HFFc6 (cell line): ENCODE measurements around the gene WDR62. TPM values are rescaled to one million over a fixed set of nuclear protein-coding genes. Genes with fewer than 3 reads are reported as not detected.

Experiments
- DNase-seq: peaks from one replicate; pipeline ENCODE4 v3.0.0-alpha.2; 2018
- H3K27ac Mint-ChIP-seq: 2 replicates; pipeline ENCODE4 v1.8.0; 2020; ENCODE audit warnings: mild to moderate bottlenecking, mixed read lengths
- H3K27me3 Mint-ChIP-seq: 2 replicates; pipeline ENCODE4 v1.8.0; 2021; ENCODE audit warnings: mild to moderate bottlenecking, moderate library complexity, mixed read lengths; ENCODE audit not compliant: insufficient read depth
- H3K36me3 Mint-ChIP-seq: 2 replicates; pipeline ENCODE4 v1.8.0; 2021; ENCODE audit warnings: low read depth, mixed read lengths
- H3K4me1 Mint-ChIP-seq: 2 replicates; pipeline ENCODE4 v1.8.0; 2020; ENCODE audit warnings: low read depth, mixed read lengths
- H3K4me3 Mint-ChIP-seq: 2 replicates; pipeline ENCODE4 v1.8.0; 2020; ENCODE audit warnings: mild to moderate bottlenecking, moderate library complexity, mixed read lengths
- H3K9me3 Mint-ChIP-seq: 2 replicates; pipeline ENCODE4 v1.8.0; 2020; ENCODE audit warnings: mild to moderate bottlenecking, mixed read lengths
- total RNA-seq, 6 experiments: library from RNA; stranded (reverse); fragmentation: NEBNext Ultra II Directional; extraction: Animal tissue kit (Norgen Biotek cat#: 25700); gene quantifications; 2 replicates in 1 of 6; 3 replicates in 5 of 6; pipeline ENCODE4 v1.2.3, GENCODE V29; 2021
- TF ChIP-seq, protein P1 (sequence below): fragments of 200-600 bp; sonication (generic); IDR thresholded peaks from 2 replicates; pipeline ENCODE4 v1.5.0; 2021; ENCODE audit warnings: antibody characterized with exemption, mild to moderate bottlenecking

Gene WDR62
- total RNA-seq, 6 experiments from 2014 or later = 6.5 to 13.8 (median 13.0) TPM

DNA sequence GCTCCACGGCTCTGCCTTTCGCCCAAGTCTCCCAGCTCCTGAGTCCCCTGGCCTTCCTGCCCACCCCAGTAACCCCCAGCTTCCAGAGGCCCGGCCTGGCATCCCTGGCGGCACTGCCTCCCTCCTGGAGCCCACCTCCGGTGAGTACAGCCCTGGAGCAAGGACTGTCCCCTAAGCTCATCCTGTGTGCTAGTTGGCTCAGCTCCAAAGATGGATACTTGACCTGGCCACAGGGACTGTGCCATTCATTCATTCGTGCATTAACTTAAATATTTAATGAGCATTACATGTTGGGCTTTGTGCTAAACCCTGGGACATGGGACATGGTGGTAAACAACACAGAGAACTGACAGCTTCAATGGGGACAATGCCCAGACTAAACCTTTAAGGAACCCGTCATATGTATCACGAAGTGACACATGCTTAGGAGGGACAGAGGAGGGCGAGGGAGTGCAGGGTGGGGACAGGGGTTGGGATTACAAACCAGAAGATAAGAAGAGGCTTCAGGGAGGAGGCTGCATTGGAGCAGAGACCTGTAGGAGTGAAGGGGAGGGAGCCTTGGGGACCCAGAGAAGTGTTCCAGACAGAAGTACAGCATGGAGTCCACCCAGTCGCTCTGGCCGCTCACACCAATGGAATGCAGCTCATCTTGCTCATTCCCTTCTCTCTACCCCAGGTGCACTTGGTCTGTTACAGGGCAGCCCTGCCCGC lies 49.3 kb downstream of the WDR62 start:
- 0 out of 2 replicates have a peak, but pooled peaks cover 9% of the 10 kb centered on the region for H3K36me3 Mint-ChIP-seq
- no peaks in the 10 kb centered on the region for H3K9me3 Mint-ChIP-seq
- DNase-seq = no peak
- TF ChIP-seq, protein P1, sequence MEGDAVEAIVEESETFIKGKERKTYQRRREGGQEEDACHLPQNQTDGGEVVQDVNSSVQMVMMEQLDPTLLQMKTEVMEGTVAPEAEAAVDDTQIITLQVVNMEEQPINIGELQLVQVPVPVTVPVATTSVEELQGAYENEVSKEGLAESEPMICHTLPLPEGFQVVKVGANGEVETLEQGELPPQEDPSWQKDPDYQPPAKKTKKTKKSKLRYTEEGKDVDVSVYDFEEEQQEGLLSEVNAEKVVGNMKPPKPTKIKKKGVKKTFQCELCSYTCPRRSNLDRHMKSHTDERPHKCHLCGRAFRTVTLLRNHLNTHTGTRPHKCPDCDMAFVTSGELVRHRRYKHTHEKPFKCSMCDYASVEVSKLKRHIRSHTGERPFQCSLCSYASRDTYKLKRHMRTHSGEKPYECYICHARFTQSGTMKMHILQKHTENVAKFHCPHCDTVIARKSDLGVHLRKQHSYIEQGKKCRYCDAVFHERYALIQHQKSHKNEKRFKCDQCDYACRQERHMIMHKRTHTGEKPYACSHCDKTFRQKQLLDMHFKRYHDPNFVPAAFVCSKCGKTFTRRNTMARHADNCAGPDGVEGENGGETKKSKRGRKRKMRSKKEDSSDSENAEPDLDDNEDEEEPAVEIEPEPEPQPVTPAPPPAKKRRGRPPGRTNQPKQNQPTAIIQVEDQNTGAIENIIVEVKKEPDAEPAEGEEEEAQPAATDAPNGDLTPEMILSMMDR = no peak
- peaks cover 5% of the 10 kb centered on the region; the same call in 1 of the 2 replicates for H3K4me1 Mint-ChIP-seq
- no peak overlapping the region for H3K4me3 Mint-ChIP-seq
- H3K27ac Mint-ChIP-seq = no peak overlapping the region
- H3K27me3 Mint-ChIP-seq = no peaks in the 10 kb centered on the region

DNA sequence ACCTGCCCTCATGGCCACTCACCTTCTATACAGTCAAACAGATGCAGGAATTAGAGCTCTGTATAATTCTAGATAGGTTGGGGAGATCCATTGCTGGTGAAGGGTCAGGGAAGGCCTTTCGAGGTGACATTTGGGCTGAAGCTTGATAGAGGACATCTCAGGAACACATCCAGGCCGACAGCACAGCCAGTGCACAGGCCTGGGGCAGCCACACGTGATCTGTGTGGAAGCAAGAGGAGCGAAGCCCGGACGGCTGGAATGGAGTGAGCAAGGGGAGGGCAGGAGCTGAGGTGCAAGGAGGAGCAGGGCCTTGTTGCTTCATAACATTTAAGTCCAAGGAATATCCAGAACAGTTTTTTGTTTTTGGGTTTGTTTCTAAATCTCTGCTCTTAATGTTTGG lies 51.7 kb downstream of the WDR62 start:
- TF ChIP-seq, protein P1 = no peak
- no peaks in the 10 kb centered on the region for H3K27me3 Mint-ChIP-seq
- DNase-seq = no peak
- no peak overlapping the region for H3K4me3 Mint-ChIP-seq
- H3K36me3 Mint-ChIP-seq = 0 out of 2 replicates have a peak, but pooled peaks cover 9% of the 10 kb centered on the region
- no peak overlapping the region for H3K27ac Mint-ChIP-seq
- H3K9me3 Mint-ChIP-seq = no peaks in the 10 kb centered on the region
- peaks cover 5% of the 10 kb centered on the region; the same call in 1 of the 2 replicates for H3K4me1 Mint-ChIP-seq

DNA sequence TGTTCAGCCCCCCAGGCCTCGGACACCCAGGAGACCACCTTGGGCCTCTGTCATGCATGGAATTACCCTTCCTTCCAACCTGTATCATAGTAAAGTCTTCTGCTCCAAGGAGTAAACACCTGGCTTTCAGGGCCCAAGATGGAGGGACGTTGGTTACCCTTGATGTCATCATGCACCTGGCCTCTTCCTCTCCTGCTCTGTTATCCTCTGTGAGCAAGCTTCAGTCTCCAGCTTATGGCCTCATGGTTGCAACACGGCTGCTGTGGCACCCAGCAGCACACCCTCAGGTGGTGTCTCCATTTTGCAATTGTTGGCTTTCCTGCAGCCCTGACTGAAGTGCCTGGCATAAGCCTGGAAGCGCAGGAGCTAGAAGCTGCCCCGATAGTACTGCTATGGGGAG lies 52.3 kb downstream of the WDR62 start:
- 0 out of 2 replicates have a peak, but pooled peaks cover 9% of the 10 kb centered on the region for H3K36me3 Mint-ChIP-seq

DNA sequence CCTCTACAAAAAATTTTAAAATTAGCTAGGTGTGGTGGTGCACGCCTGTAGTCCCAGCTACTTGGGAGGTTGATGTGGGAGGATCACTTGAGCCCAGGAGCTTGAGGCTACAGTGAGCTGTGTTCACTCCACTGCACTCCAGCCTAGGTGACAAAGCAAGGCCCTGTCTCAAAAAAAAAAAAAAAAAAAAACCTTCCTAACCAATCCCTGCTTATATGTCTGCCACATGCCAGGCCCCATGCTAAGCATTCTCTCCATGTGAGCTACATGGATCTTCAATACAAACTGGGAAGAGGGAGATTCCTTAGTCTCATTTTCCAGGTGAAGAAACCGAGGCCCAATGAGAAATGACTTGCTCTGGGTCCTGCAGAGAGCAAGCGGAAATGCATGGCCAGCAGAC lies 54.0 kb downstream of the WDR62 start:
- H3K4me1 Mint-ChIP-seq = peaks cover 14% of the 10 kb centered on the region
- TF ChIP-seq, protein P1 = no peak
- H3K27ac Mint-ChIP-seq = no peak overlapping the region
- peaks cover 15% of the 10 kb centered on the region for H3K36me3 Mint-ChIP-seq
- no peak for DNase-seq
- H3K9me3 Mint-ChIP-seq = no peaks in the 10 kb centered on the region
- no peak overlapping the region for H3K4me3 Mint-ChIP-seq
- H3K27me3 Mint-ChIP-seq = no peaks in the 10 kb centered on the region; the same call in 1 of the 2 replicates

More for the DNA sequence above, 52.3 kb downstream of the WDR62 start:
- DNase-seq = no peak
- Mint-ChIP-seq H3K27me3 (no peaks in the 10 kb centered on the region), H3K4me3 (no peak overlapping the region), H3K27ac (no peak overlapping the region), H3K9me3 (no peaks in the 10 kb centered on the region), H3K4me1 (peaks cover 5% of the 10 kb centered on the region; the same call in 1 of the 2 replicates)
- TF ChIP-seq, protein P1 = no peak

DNA sequence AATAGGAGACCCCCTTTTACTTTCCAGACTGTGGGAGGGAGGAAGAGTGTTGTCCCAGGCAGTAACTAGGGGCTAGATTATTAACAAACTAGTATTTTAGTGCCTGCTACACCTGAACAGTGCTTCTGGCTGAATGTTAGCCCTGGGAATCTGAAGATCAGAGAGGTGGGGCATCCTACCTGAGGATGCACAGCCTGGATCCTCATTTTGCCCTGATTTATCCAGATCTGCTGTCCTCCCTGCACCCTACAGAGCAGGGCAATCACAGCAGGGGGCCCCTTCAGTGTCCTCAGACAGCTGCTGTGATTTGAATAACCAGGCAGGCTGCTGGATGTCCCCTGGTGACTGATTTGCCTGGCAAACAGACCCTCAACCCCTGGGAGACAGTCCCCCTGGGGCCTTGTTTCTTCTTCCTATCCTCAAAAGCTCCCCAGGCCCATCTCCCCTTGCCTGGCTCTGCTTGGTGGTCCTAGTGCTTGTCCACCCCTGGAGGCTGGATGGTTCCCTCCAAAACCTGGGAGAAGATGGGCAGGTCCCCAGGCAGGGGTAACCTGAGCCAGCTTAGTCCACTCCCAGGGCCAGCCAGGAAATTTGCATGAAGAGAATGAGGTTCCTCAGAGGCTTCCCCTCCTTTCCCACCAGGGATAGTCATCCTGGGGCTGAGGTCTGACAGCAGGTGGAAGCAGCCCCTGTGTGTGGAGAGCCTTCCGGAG lies 55.9 kb downstream of the WDR62 start, which contains the start of gene OVOL3:
OVOL3 (plus strand) TSS at position 657 of the 713 bp plus-strand sequence. CDS start 60 bp downstream, outside the sequence.
- Mint-ChIP-seq H3K4me1 (peaks cover 15% of the 10 kb centered on the region), H3K4me3 (no peak within 1 kb of the TSS), H3K9me3 (no peaks in the 10 kb centered on the region), H3K27ac (no peak within 1 kb of the TSS), H3K36me3 (peaks cover 20% of the 10 kb centered on the region), H3K27me3 (peaks cover 3% of the 10 kb centered on the region; the same call in 1 of the 2 replicates)
- TF ChIP-seq, protein P1 = no peak
- no peak for DNase-seq
